ENCODE results near the gene NCAM1. TPM values are rescaled to one million over a fixed set of nuclear protein-coding genes. Genes with fewer than 3 reads are reported as not detected.

The NCAM1 gene
- total RNA-seq, 1 experiment from 2014 or later, result 0.75 TPM

DNA sequence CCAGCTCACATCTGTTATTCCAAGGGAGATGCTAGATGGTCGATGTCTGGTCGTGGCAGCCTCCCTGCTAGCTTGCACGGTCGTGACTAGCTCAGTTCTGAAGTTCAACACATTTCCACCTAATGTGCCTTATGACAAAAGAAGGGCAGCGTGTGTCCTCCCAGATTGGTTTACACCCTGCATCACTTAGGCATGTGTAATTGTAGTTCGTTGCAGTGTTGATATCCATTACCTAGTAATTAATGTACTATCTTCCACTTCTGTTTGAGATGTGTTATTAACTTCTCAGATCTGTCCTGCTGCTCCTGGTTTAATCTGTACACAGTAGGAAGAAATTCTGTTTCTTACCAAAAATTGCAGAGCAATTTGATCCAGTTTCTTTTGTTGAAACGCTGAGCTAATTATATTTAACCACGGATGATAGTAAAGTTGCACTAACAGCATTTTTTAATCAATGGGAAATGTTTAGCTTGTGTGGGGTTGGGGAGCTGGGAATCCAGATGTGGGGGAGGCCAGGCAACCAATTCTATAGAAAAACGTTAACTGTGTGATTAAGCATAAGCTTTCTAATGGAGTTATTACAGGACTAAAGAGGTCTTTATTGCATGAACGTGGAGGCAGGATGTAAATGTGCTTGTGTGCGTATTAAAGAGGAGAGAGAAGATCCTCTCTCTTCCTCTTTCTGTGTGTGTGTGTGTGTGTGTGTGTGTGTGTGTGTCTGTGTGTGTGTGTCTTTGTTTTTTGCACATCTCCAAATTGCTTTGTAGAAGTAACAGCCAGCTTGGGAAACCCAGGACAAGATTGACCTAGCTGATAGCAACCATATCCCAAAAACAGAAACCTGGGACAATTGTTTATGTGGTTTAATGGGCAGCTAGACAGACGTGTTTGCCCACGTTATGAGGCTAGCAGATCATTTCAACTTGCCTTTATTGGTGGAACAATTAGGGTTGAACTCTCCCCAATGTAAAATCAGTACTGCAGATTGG lies 207.4 kb downstream of the NCAM1 start:
- DNase-seq, result peak; percentile 75
- Histone ChIP-seq H3K79me2 (ENCODE audit: low read length) (no peaks in the 10 kb centered on the region), H4K20me1 (ENCODE audit: insufficient read depth, low read depth, low read length) (no peaks in the 10 kb centered on the region), H3K36me3 (ENCODE audit: insufficient read depth, low read length) (no peaks in the 10 kb centered on the region), H3K9ac (ENCODE audit: low read length) (peak overlapping the region; percentile 48), H3K4me1 (ENCODE audit: low read length) (peaks cover 66% of the 10 kb centered on the region), H3K9me2 (replicated peaks; ENCODE audit: insufficient read depth, low read length) (no peaks in the 10 kb centered on the region), H3K27me3 (ENCODE audit: low read length) (no peaks in the 10 kb centered on the region), H2AFZ (ENCODE audit: low read length) (0 out of 2 replicates have a peak overlapping the region, but pooled peaks have one; percentile 26), H3K4me2 (ENCODE audit: low read depth, low read length, poor library complexity, severe bottlenecking) (peak overlapping the region; percentile 54), H3K27ac (ENCODE audit: low read length) (peak overlapping the region; percentile 89), H3K4me3 (ENCODE audit: low read length) (peak overlapping the region; percentile 21), H3K9me3 (ENCODE audit: low read length) (no peaks in the 10 kb centered on the region)

- H3K27ac ChIP-seq (ENCODE audit: low read length), result peak overlapping the region; percentile 100
- H3K79me2 ChIP-seq (ENCODE audit: low read length), result no peaks in the 10 kb centered on the region
- H3K36me3 ChIP-seq (ENCODE audit: insufficient read depth, low read length), result no peaks in the 10 kb centered on the region
- no peaks in the 10 kb centered on the region for H3K27me3 ChIP-seq (ENCODE audit: low read length)
- peak overlapping the region; percentile 76 for H3K4me2 ChIP-seq (ENCODE audit: low read depth, low read length, poor library complexity, severe bottlenecking)
- H3K9ac ChIP-seq (ENCODE audit: low read length), result peak overlapping the region; percentile 81
- peak overlapping the region; percentile 63 for H3K4me3 ChIP-seq (ENCODE audit: low read length)
- H3K9me2 ChIP-seq (replicated peaks; ENCODE audit: insufficient read depth, low read length), result no peaks in the 10 kb centered on the region
- no peak for DNase-seq
- no peaks in the 10 kb centered on the region for H4K20me1 ChIP-seq (ENCODE audit: insufficient read depth, low read depth, low read length)
- peaks cover 88% of the 10 kb centered on the region for H3K4me1 ChIP-seq (ENCODE audit: low read length)
- H2AFZ ChIP-seq (ENCODE audit: low read length), result no peak overlapping the region
- H3K9me3 ChIP-seq (ENCODE audit: low read length), result no peaks in the 10 kb centered on the region
Measured at GRCh38 chr11:113172382-113172951, 211.2 kb downstream of the NCAM1 start.

- H3K79me2 ChIP-seq (ENCODE audit: low read length), result no peaks in the 10 kb centered on the region
- peak overlapping the region; percentile 100 for H3K27ac ChIP-seq (ENCODE audit: low read length)
- DNase-seq, result peak; percentile 85
- H2AFZ ChIP-seq (ENCODE audit: low read length), result no peak overlapping the region
- no peaks in the 10 kb centered on the region for H4K20me1 ChIP-seq (ENCODE audit: insufficient read depth, low read depth, low read length)
- H3K36me3 ChIP-seq (ENCODE audit: insufficient read depth, low read length), result no peaks in the 10 kb centered on the region
- H3K4me3 ChIP-seq (ENCODE audit: low read length), result peak overlapping the region; percentile 63
- no peaks in the 10 kb centered on the region for H3K9me2 ChIP-seq (replicated peaks; ENCODE audit: insufficient read depth, low read length)
- no peaks in the 10 kb centered on the region for H3K27me3 ChIP-seq (ENCODE audit: low read length)
- H3K4me1 ChIP-seq (ENCODE audit: low read length), result peaks cover 87% of the 10 kb centered on the region
- no peaks in the 10 kb centered on the region for H3K9me3 ChIP-seq (ENCODE audit: low read length)
- peak overlapping the region; percentile 81; the same call in 1 of the 2 replicates for H3K9ac ChIP-seq (ENCODE audit: low read length)
- H3K4me2 ChIP-seq (ENCODE audit: low read depth, low read length, poor library complexity, severe bottlenecking), result peak overlapping the region; percentile 76
Measured at GRCh38 chr11:113173126-113173525, 211.9 kb downstream of the NCAM1 start.

GRCh38 chr11:113174882-113175281 lies 213.7 kb downstream of the NCAM1 start:
- H3K9me2 ChIP-seq (replicated peaks; ENCODE audit: insufficient read depth, low read length), result no peaks in the 10 kb centered on the region
- no peak overlapping the region for H2AFZ ChIP-seq (ENCODE audit: low read length)
- H3K9ac ChIP-seq (ENCODE audit: low read length), result no peak overlapping the region
- H3K4me2 ChIP-seq (ENCODE audit: low read depth, low read length, poor library complexity, severe bottlenecking), result no peak overlapping the region
- H3K79me2 ChIP-seq (ENCODE audit: low read length), result no peaks in the 10 kb centered on the region
- no peaks in the 10 kb centered on the region for H3K36me3 ChIP-seq (ENCODE audit: insufficient read depth, low read length)
- H3K4me3 ChIP-seq (ENCODE audit: low read length), result no peak overlapping the region
- H3K9me3 ChIP-seq (ENCODE audit: low read length), result no peaks in the 10 kb centered on the region
- H4K20me1 ChIP-seq (ENCODE audit: insufficient read depth, low read depth, low read length), result no peaks in the 10 kb centered on the region
- no peak for DNase-seq
- no peaks in the 10 kb centered on the region for H3K27me3 ChIP-seq (ENCODE audit: low read length)
- peaks cover 88% of the 10 kb centered on the region for H3K4me1 ChIP-seq (ENCODE audit: low read length)
- H3K27ac ChIP-seq (ENCODE audit: low read length), result no peak overlapping the region

GRCh38 chr11:113176599-113177360 lies 215.6 kb downstream of the NCAM1 start:
- no peaks in the 10 kb centered on the region for H3K27me3 ChIP-seq (ENCODE audit: low read length)
- no peak overlapping the region for H3K4me2 ChIP-seq (ENCODE audit: low read depth, low read length, poor library complexity, severe bottlenecking)
- no peaks in the 10 kb centered on the region for H3K9me2 ChIP-seq (replicated peaks; ENCODE audit: insufficient read depth, low read length)
- no peak overlapping the region for H3K27ac ChIP-seq (ENCODE audit: low read length)
- H3K9ac ChIP-seq (ENCODE audit: low read length), result no peak overlapping the region
- no peak overlapping the region for H2AFZ ChIP-seq (ENCODE audit: low read length)
- no peak overlapping the region for H3K4me3 ChIP-seq (ENCODE audit: low read length)
- no peaks in the 10 kb centered on the region for H3K9me3 ChIP-seq (ENCODE audit: low read length)
- H4K20me1 ChIP-seq (ENCODE audit: insufficient read depth, low read depth, low read length), result no peaks in the 10 kb centered on the region
- DNase-seq, result no peak
- H3K79me2 ChIP-seq (ENCODE audit: low read length), result no peaks in the 10 kb centered on the region
- no peaks in the 10 kb centered on the region for H3K36me3 ChIP-seq (ENCODE audit: insufficient read depth, low read length)
- peaks cover 75% of the 10 kb centered on the region for H3K4me1 ChIP-seq (ENCODE audit: low read length)

DNA sequence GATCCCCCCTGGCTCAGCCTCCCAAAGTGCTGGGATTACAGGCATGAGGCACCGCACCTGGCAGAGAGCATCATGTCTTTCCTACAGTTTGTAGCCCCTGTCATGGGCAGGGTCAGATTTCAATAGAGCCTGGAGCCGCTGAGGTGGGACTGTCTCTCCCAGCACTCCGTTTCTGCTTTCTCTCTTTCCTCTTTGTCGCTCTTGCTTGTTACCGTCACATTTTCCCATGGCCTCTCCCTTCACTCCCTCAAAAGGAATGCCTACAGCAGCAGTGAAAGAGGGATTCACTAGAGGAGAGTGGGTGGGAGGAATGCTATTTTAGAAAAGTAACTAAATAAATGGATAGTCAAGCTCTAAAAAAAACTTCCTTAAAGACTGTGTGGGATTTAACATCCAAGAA lies 216.5 kb downstream of the NCAM1 start:
- Histone ChIP-seq H3K9ac (ENCODE audit: low read length) (no peak overlapping the region), H3K9me2 (replicated peaks; ENCODE audit: insufficient read depth, low read length) (no peaks in the 10 kb centered on the region), H3K27ac (ENCODE audit: low read length) (no peak overlapping the region), H3K4me2 (ENCODE audit: low read depth, low read length, poor library complexity, severe bottlenecking) (no peak overlapping the region), H3K9me3 (ENCODE audit: low read length) (no peaks in the 10 kb centered on the region), H3K27me3 (ENCODE audit: low read length) (no peaks in the 10 kb centered on the region), H2AFZ (ENCODE audit: low read length) (no peak overlapping the region), H3K4me1 (ENCODE audit: low read length) (peaks cover 71% of the 10 kb centered on the region), H3K4me3 (ENCODE audit: low read length) (no peak overlapping the region), H3K36me3 (ENCODE audit: insufficient read depth, low read length) (no peaks in the 10 kb centered on the region), H4K20me1 (ENCODE audit: insufficient read depth, low read depth, low read length) (no peaks in the 10 kb centered on the region), H3K79me2 (ENCODE audit: low read length) (no peaks in the 10 kb centered on the region)
- DNase-seq, result no peak

DNA sequence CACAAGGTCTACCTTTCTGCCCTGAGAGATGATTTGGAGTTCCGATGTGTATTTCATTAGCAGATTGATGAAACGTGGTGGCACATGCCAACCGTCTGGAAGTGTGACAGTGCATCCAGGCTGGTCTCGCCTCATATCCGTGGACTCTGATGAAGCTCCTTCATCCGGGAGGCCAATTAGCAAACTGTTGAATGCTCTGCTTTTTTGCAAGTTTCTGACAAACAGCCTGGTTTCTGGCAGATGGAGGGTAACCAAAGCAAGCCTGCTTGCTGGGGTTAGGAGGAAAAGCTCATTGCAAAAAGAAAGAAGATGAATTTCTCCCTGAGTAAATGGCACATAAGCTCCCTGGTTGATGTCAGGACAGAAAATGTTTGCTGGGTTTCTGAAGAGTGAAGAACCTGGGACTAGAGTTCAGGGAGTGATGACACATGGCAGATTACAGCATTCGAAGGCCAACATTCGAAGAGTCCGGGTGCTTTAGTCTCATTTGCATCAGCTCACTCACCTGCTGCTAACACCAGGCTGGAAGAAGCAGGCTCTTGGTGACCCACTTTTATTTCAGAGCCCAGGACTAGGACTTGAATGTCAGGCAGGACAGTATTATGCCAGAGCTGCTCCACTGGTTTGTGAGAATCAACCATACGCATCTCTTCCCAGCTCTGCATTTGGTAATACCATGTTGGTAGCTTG lies 217.3 kb downstream of the NCAM1 start:
- Histone ChIP-seq H2AFZ (ENCODE audit: low read length) (no peak overlapping the region), H3K79me2 (ENCODE audit: low read length) (no peaks in the 10 kb centered on the region), H3K4me1 (ENCODE audit: low read length) (peaks cover 64% of the 10 kb centered on the region), H3K27me3 (ENCODE audit: low read length) (no peaks in the 10 kb centered on the region), H3K4me2 (ENCODE audit: low read depth, low read length, poor library complexity, severe bottlenecking) (peak overlapping the region; percentile 51), H3K9me3 (ENCODE audit: low read length) (no peaks in the 10 kb centered on the region), H4K20me1 (ENCODE audit: insufficient read depth, low read depth, low read length) (no peaks in the 10 kb centered on the region), H3K27ac (ENCODE audit: low read length) (peak overlapping the region; percentile 40; the same call in 1 of the 2 replicates), H3K4me3 (ENCODE audit: low read length) (no peak overlapping the region), H3K9ac (ENCODE audit: low read length) (peak overlapping the region; percentile 44), H3K36me3 (ENCODE audit: insufficient read depth, low read length) (no peaks in the 10 kb centered on the region), H3K9me2 (replicated peaks; ENCODE audit: insufficient read depth, low read length) (no peaks in the 10 kb centered on the region)
- peak; percentile 54 for DNase-seq
